Gastrocnemius medialis (tissue), 4 donors: ENCODE results near the gene IL34. TPM values are rescaled to one million over a fixed set of nuclear protein-coding genes. Genes with fewer than 3 reads are reported as not detected.

Experiments used
- ATAC-seq, 2 donors: fragments of 150-250 bp; one replicate each; pipeline ENCODE4 v1.9.1; 2016
- DNase-seq, 2 donors: peaks; one replicate each; pipeline ENCODE4 v3.0.0-alpha.2; 2019
- H3K27ac ChIP-seq, 4 donors: fragments of 200-600 bp; sonication (generic); 1 replicate in 1 of 4; 2 replicates in 3 of 4; pipeline ENCODE4 v1.5.1; 2016 to 2018; ENCODE audit warnings: mild to moderate bottlenecking in 2 of 4, moderate library complexity in 1 of 4
- H3K27me3 ChIP-seq, 3 donors: fragments of 200-600 bp; sonication (generic) in 2 of 3; 1 replicate in 1 of 3; 2 replicates in 2 of 3; pipeline versions ENCODE4 v1.5.1 to v1.6.0; 2016 to 2019; ENCODE audit warnings: mild to moderate bottlenecking in 1 of 3, moderate library complexity in 1 of 3
- H3K36me3 ChIP-seq, 2 donors: fragments of 200-600 bp; sonication (generic) in 1 of 2; one replicate each; pipeline ENCODE4 v1.5.1; 2017 to 2018
- H3K4me1 ChIP-seq, 2 donors: fragments of 200-600 bp; sonication (generic) in 1 of 2; one replicate each; pipeline ENCODE4 v1.5.1; 2016 to 2017; ENCODE audit warnings: mild to moderate bottlenecking in 2 of 2
- H3K4me3 ChIP-seq, 4 donors: fragments of 200-600 bp; sonication (generic) in 3 of 4; 1 replicate in 1 of 4; 2 replicates in 3 of 4; pipeline ENCODE4 v1.5.1; 2016 to 2019; ENCODE audit warnings: mild to moderate bottlenecking in 2 of 4
- H3K9me3 ChIP-seq, 3 donors: fragments of 200-600 bp; sonication (generic) in 2 of 3; 1 replicate in 1 of 3; 2 replicates in 2 of 3; pipeline ENCODE4 v1.5.1; 2016 to 2019
- CTCF ChIP-seq, 5 experiments: fragments of 450-650 bp in 3 of 5; fragments of 200-600 bp in 2 of 5; sonication (generic) in 2 of 5; IDR thresholded peaks in 4 of 5; conservative IDR thresholded peaks in 1 of 5; 1 replicate in 4 of 5; 2 replicates in 1 of 5; pipeline ENCODE4 v1.5.1; 2016 to 2019; ENCODE audit warnings: antibody characterized with exemption in 5 of 5, mild to moderate bottlenecking in 3 of 5, moderate library complexity in 3 of 5
- POLR2A ChIP-seq, 2 donors: fragments of 450-650 bp; IDR thresholded peaks; one replicate each; pipeline ENCODE4 v1.6.1; 2017; ENCODE audit warnings: antibody characterized with exemption in 2 of 2, mild to moderate bottlenecking in 2 of 2, moderate library complexity in 2 of 2
- in situ Hi-C, 4 donors: fragments of 200-750 bp; cut with MboI; loops; one replicate each; pipeline versions ENCODE4 v1.15.0 to v1.8.0; 2017; ENCODE audit warnings: low sequenced_read_pairs in 4 of 4
- intact Hi-C: fragments of 100-400 bp; cut with DNase I; formaldehyde crosslinking; loops from one replicate; pipeline ENCODE4 v1.15.1; 2023; ENCODE audit warnings: low total_unique reads
- total RNA-seq, 4 donors: library from RNA; depleted of rRNA; stranded (reverse); fragments of >200 nt; gene quantifications; one replicate each; pipeline versions ENCODE4 v1.1.0 to v1.2.3, GENCODE V29; 2016

IL34 gene
- total RNA-seq, 4 donors from 2014 or later: 0.71 to 93.0 (median 22.1) TPM

GRCh38 chr16:70701998-70702397, 55.6 kb downstream of the IL34 start:
- in situ Hi-C loops (no loop called here), intact Hi-C loops (loop anchor here (2.0 kb wide), 1 partner anchor 13 kb away; no protein-coding TSS in a partner anchor)
- H3K4me1 ChIP-seq: peaks cover 54 to 62% of the 10 kb centered on the region in 2 donors

GRCh38 chr16:70702624-70703023, 56.3 kb downstream of the IL34 start:
- Histone ChIP-seq H3K4me1 (peaks cover 52 to 56% of the 10 kb centered on the region in 2 donors), H3K9me3 (no peaks in the 10 kb centered on the region), H3K4me3 (no peak overlapping the region), H3K36me3 (no peaks in the 10 kb centered on the region), H3K27me3 (no peaks in the 10 kb centered on the region), H3K27ac (peak overlapping the region; percentile 73 to 83 (median 76))
- TF ChIP-seq CTCF (IDR thresholded peaks at IDR 0.05 in 4 of 5, conservative IDR thresholded peaks at IDR 0.05 in 1 of 5) (no peak), POLR2A (IDR thresholded peaks at IDR 0.05) (no peak)
- no peak for DNase-seq
- intact Hi-C loops (no loop called here), in situ Hi-C loops (no loop called here)
- ATAC-seq: no peak

More at GRCh38 chr16:70701998-70702397, 55.6 kb downstream of the IL34 start:
- Histone ChIP-seq H3K36me3 (no peaks in the 10 kb centered on the region), H3K9me3 (no peaks in the 10 kb centered on the region), H3K27ac (peak overlapping the region in 3 of 4 donors; percentile 28 to 83 (median 74)), H3K27me3 (no peaks in the 10 kb centered on the region), H3K4me3 (no peak overlapping the region)
- ATAC-seq: no peak
- DNase-seq: no peak
- TF ChIP-seq CTCF (IDR thresholded peaks at IDR 0.05 in 4 of 5, conservative IDR thresholded peaks at IDR 0.05 in 1 of 5): no peak
- no peak for TF ChIP-seq POLR2A (IDR thresholded peaks at IDR 0.05)

GRCh38 chr16:70703041-70703834, 56.9 kb downstream of the IL34 start:
- no peaks in the 10 kb centered on the region for H3K9me3 ChIP-seq
- TF ChIP-seq POLR2A (IDR thresholded peaks at IDR 0.05) (peak; percentile 19 to 29), CTCF (IDR thresholded peaks at IDR 0.05 in 4 of 5, conservative IDR thresholded peaks at IDR 0.05 in 1 of 5) (peak; percentile 12 to 53 (median 30))

GRCh38 chr16:70703835-70704381, 57.5 kb downstream of the IL34 start:
- Histone ChIP-seq H3K27me3 (no peaks in the 10 kb centered on the region), H3K36me3 (no peaks in the 10 kb centered on the region), H3K4me1 (peaks cover 45 to 59% of the 10 kb centered on the region in 2 donors), H3K9me3 (no peaks in the 10 kb centered on the region), H3K4me3 (no peak overlapping the region), H3K27ac (peak overlapping the region; percentile 73 to 83 (median 76))
- no peak for DNase-seq
- no peak for ATAC-seq
- TF ChIP-seq CTCF (IDR thresholded peaks at IDR 0.05 in 4 of 5, conservative IDR thresholded peaks at IDR 0.05 in 1 of 5) (no peak), POLR2A (IDR thresholded peaks at IDR 0.05) (no peak)
- intact Hi-C loops: no loop called here
- in situ Hi-C loops: no loop called here

More at GRCh38 chr16:70703041-70703834, 56.9 kb downstream of the IL34 start:
- in situ Hi-C loops (no loop called here), intact Hi-C loops (no loop called here)
- Histone ChIP-seq H3K27ac (peak overlapping the region; percentile 73 to 83 (median 76)), H3K36me3 (no peaks in the 10 kb centered on the region), H3K4me3 (no peak overlapping the region), H3K4me1 (peaks cover 46 to 53% of the 10 kb centered on the region in 2 donors), H3K27me3 (no peaks in the 10 kb centered on the region)
- peak; percentile 51 to 58 for ATAC-seq
- DNase-seq: peak in 1 of 2 donors; percentile 79
